Testis (tissue), 3 donors: ENCODE measurements around the gene BMERB1. TPM values are rescaled to one million over a fixed set of nuclear protein-coding genes. Genes with fewer than 3 reads are reported as not detected.
"Not testable (repeated sequence)": the region's sequence is repeated elsewhere in the genome, so short reads cannot be mapped to it uniquely, and the experiment has no call there.

ENCODE experiments used
- DNase-seq: peaks from one replicate; pipeline ENCODE4 v3.0.0-alpha.2; 2019
- H3K27ac ChIP-seq, 2 donors: fragments of 200-600 bp; sonication (generic); one replicate each; pipeline ENCODE4 v1.5.1; 2019
- H3K27me3 ChIP-seq: fragments of 200-600 bp; sonication (generic); one replicate; pipeline ENCODE4 v1.5.1; 2019
- H3K36me3 ChIP-seq: fragments of 200-600 bp; sonication (generic); one replicate; pipeline ENCODE4 v1.5.1; 2017; ENCODE audit warnings: low read depth; ENCODE audit errors: missing control alignments
- H3K4me1 ChIP-seq: fragments of 200-600 bp; sonication (generic); one replicate; pipeline ENCODE4 v1.5.1; 2019
- H3K4me3 ChIP-seq, 2 donors: fragments of 200-600 bp; sonication (generic); one replicate each; pipeline ENCODE4 v1.5.1; 2017 to 2019
- H3K9me3 ChIP-seq: fragments of 200-600 bp; sonication (generic); one replicate; pipeline ENCODE4 v1.5.1; 2017
- POLR2A ChIP-seq: fragments of 450-650 bp; IDR thresholded peaks from one replicate; pipeline ENCODE4 v1.6.1; 2017; ENCODE audit warnings: antibody characterized with exemption, mild to moderate bottlenecking, moderate library complexity
- WGBS, 2 donors: methylation state at CpG; one replicate each; pipeline ENCODE4 v1.1.5; 2018; 5-methylcytosine and 5-hydroxymethylcytosine counted together
- intact Hi-C: fragments of 100-400 bp; cut with DNase I; formaldehyde crosslinking; loops from one replicate; pipeline ENCODE4 v1.15.1; 2023; ENCODE audit warnings: low total_unique reads
- polyA plus RNA-seq: library from polyadenylated mRNA; stranded (reverse); fragments of 350-450 nt; fragmentation: Illumina TruSeq; extraction: RNeasy Lipid Tissue Mini Kit (QIAGEN cat#74804); gene quantifications from one replicate; pipeline ENCODE4 v1.2.3, GENCODE V29; 2014; ENCODE audit warnings: low read depth, low replicate concordance; ENCODE audit not compliant: insufficient read depth
- total RNA-seq, 2 donors: library from RNA; depleted of rRNA; stranded (reverse); fragments of >200 nt; gene quantifications; one replicate each; pipeline ENCODE4 v1.2.3, GENCODE V29; 2016
- TF ChIP-seq, protein P1 (sequence below), 3 experiments: fragments of 450-650 bp in 2 of 3; fragments of 200-600 bp in 1 of 3; sonication (generic) in 1 of 3; IDR thresholded peaks; one replicate each; pipeline ENCODE4 v1.5.1; 2016 to 2019; ENCODE audit warnings: antibody characterized with exemption in 3 of 3, mild to moderate bottlenecking in 2 of 3, moderate library complexity in 1 of 3

BMERB1 gene
- total and polyA plus RNA-seq, 3 donors from 2014 or later: 54.1 to 102 (median 63.1) TPM

DNA sequence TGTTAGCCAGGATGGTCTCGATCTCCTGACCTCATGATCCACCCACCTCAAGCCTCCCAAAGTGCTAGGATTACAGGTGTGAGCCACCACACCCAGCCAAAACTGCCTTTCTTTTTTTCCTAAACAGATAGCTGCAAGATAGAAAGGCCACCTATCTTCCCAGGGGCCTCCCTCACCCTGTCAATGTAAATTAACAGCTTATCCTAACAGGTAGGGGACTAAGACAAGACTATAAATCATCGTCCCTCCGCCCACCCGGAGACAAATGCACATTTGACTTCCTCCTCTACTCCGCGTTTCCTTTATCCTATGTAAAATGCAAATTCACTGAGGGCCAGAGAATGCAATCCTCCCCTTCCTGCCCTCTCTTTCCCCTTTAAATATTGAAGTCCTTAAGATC is 137.2 kb downstream of the BMERB1 start:
- intact Hi-C loops: no loop called here
- TF ChIP-seq POLR2A: no peak
- TF ChIP-seq, protein P1, sequence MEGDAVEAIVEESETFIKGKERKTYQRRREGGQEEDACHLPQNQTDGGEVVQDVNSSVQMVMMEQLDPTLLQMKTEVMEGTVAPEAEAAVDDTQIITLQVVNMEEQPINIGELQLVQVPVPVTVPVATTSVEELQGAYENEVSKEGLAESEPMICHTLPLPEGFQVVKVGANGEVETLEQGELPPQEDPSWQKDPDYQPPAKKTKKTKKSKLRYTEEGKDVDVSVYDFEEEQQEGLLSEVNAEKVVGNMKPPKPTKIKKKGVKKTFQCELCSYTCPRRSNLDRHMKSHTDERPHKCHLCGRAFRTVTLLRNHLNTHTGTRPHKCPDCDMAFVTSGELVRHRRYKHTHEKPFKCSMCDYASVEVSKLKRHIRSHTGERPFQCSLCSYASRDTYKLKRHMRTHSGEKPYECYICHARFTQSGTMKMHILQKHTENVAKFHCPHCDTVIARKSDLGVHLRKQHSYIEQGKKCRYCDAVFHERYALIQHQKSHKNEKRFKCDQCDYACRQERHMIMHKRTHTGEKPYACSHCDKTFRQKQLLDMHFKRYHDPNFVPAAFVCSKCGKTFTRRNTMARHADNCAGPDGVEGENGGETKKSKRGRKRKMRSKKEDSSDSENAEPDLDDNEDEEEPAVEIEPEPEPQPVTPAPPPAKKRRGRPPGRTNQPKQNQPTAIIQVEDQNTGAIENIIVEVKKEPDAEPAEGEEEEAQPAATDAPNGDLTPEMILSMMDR (IDR thresholded peaks at IDR 0.05): no peak
- Histone ChIP-seq H3K36me3 (no peaks in the 10 kb centered on the region), H3K4me3 (no peak overlapping the region), H3K4me1 (no peaks in the 10 kb centered on the region), H3K27ac (no peak overlapping the region), H3K9me3 (no peaks in the 10 kb centered on the region), H3K27me3 (no peaks in the 10 kb centered on the region)
- 78 to 84% methylated on average over 6 of the region's 6 CpGs for WGBS, 2 donors
- no peak for DNase-seq

DNA sequence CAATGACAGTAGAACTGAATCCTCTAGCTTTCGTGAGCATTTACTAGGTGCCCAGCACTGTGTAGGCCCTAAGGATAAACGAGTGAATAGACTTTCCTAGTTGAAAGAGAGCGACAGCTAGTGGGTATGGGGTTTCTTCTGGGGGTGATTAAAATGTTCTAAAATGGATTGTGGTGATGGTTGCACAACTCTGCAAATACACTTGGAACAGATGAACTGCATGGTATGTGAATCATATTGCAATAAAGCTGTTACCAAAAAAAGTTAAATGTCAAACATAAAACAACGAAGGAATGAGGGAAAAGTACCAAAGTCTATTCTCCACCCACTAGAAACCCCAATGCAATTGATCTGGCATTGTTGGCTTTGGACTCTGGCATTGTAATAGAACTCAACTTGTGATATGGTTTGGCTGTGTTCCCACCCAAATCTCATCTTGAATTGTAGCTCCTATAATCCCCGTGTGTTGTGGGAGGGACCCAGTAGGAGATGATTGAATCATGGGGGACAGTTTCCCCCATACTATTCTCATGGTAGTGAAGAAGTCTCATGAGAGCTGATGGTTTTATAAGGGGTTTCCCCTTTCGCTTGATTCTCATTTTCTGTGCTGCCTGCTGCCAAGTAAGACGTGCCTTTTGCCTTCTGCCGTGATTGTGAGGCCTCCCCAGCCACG is 138.1 kb downstream of the BMERB1 start:
- H3K27ac ChIP-seq: no peak overlapping the region
- H3K36me3 ChIP-seq: no peaks in the 10 kb centered on the region
- no peak for DNase-seq
- 69 to 76% methylated on average over 9 of the region's 9 CpGs for WGBS, 2 donors
- H3K9me3 ChIP-seq: no peaks in the 10 kb centered on the region
- no peak overlapping the region for H3K4me3 ChIP-seq
- intact Hi-C loops: no loop called here
- H3K4me1 ChIP-seq: no peaks in the 10 kb centered on the region
- TF ChIP-seq, protein P1 (IDR thresholded peaks at IDR 0.05): no peak
- H3K27me3 ChIP-seq: no peaks in the 10 kb centered on the region

DNA sequence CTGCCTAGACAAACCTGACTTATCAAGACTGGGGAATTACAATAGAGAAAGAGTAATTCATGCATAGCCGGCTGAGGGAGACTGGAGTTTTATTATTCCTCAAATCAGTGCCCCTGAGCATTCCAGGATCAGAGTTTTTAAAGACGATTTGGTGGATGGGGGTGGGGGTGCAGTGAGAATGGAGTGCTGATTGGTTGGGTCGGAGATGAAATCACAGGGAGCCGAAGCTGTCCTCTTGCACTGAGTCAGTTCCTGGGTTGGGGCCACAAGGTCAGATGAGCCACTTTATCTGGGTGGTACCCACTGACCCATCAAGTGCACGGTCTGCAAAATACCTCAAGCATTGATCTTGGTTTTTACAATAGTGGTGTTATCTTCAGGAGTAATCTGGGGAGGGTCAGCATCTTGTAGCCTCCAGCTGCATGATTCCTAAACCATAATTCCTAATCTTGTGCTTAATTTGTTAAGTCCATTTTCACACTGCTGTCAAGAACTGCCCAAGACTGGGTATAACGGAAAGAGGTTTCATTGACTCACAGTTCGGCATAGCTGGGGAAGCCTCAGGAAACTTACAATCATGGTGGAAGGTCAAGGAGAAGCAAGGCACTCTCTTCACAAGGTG is 139.0 kb downstream of the BMERB1 start:
- Histone ChIP-seq H3K27ac (no peak overlapping the region), H3K36me3 (no peaks in the 10 kb centered on the region), H3K4me1 (no peaks in the 10 kb centered on the region), H3K4me3 (no peak overlapping the region), H3K27me3 (no peaks in the 10 kb centered on the region), H3K9me3 (no peaks in the 10 kb centered on the region)
- no peak for DNase-seq
- 89 to 96% methylated on average over 7 of the region's 7 CpGs for WGBS, 2 donors
- TF ChIP-seq, protein P1 (IDR thresholded peaks at IDR 0.05): no peak
- no peak for TF ChIP-seq POLR2A
- intact Hi-C loops: no loop called here

DNA sequence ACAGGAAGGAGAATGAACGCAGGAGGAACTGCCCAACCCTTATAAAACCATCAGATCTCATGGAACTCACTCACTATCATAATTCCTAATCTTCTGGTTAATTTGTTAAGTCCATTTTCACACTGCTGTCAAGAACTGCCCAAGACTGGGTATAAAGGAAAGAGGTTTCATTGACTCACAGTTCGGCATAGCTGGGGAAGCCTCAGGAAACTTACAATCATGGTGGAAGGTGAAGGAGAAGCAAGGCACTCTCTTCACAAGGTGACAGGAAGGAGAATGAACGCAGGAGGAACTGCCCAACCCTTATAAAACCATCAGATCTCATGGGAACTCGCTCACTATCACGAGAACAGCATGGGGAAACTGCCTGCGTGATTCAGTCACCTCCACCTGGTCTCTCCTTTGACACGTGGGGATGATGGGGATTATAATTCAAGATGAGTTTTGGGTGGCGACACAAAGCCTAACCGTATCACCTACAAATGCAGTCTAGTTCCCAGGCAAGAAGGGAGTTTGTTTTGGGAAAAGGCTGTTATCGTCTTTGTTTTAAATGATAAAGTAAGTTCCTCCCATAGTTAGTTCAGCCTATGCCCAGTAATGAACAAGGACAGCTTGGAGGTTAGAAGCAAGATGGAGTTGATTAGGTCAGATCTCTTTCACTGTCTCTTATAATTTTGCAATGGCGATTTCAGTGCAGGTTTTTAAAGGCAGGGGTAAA is 139.7 kb downstream of the BMERB1 start:
- H3K27me3 ChIP-seq, H3K27ac ChIP-seq, intact Hi-C loops, H3K36me3 ChIP-seq, H3K9me3 ChIP-seq, H3K4me1 ChIP-seq, H3K4me3 ChIP-seq, DNase-seq: not testable (repeated sequence)
- WGBS, 2 donors: 93 to 98% methylated on average over 11 of the region's 11 CpGs

- WGBS, 2 donors: 95 to 96% methylated on average over 10 of the region's 10 CpGs
- H3K4me1 ChIP-seq: no peaks in the 10 kb centered on the region
Measured at GRCh38 chr16:15574614-15574948, 140.2 kb downstream of the BMERB1 start.

More at GRCh38 chr16:15574614-15574948, 140.2 kb downstream of the BMERB1 start:
- intact Hi-C loops: no loop called here
- TF ChIP-seq POLR2A: no peak
- TF ChIP-seq, protein P1 (IDR thresholded peaks at IDR 0.05): no peak
- no peak for DNase-seq
- no peak overlapping the region for H3K4me3 ChIP-seq
- H3K27ac ChIP-seq: no peak overlapping the region
- no peaks in the 10 kb centered on the region for H3K36me3 ChIP-seq
- H3K9me3 ChIP-seq: no peaks in the 10 kb centered on the region
- H3K27me3 ChIP-seq: no peaks in the 10 kb centered on the region
